8988T (cell line): Measurements from ENCODE around the gene SNX32.
A peak's percentile ranks its signal among the peaks of the same experiment; 100 is the strongest.
"Not testable (repeated sequence)": the region's sequence is repeated elsewhere in the genome, so short reads cannot be mapped to it uniquely, and the experiment has no call there.

Experiments
- DNase-seq: peaks from one replicate; pipeline ENCODE4 v3.0.0; 2011

SNX32 gene

DNA sequence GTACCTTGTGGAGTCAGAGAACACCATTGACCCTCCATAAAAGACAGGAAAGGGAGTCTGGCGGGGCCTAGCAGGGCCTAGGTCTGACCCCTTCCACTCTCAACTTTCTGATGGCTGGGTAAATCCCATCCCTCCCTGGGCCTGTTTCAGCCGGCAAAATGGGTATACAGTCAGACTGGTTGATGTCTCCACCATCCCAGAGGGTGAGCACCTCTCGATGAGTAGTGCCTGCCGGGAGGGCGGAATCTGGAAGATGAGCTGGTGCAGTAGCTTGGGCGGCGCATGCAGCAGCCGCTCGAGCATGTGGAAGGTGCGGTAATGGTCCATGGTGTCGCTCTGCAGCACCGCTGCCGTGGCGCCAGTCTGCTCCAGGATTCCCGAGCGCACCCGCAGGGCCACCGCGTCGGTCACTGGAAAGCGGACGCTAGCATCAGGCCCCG lies 54.0 kb downstream of the SNX32 start:
- no peak for DNase-seq

DNA sequence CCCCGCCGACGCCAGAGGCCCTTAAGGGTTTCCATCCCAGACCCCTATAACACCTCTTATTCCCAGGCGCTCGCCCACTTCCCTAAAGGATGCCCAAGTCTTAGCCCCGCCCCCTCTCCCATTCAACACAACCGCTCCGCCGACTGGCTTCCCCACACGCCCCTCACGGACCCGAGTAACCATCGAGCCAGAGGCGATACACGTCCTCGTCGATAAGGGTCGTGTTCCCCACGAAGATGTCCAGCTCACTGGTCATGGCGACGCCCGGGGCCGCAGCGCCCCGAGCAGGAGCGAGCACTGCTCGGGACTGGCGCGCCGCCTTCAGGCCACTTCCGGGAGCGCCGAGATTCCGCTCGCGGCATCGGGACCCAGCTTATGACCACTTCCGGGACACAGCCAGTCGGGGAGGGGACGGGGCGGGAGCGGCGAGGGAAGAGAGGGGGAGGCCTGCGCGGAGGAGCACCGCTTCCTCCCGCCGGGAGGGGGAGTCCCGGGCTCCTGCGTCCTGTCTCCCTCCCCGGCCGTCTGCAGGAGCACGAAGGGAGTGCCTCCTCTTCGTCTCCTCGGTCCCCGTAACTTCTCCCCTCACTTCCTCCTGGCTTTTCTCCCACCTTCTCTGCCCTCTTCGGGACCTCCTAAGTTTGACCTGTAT lies 54.5 kb downstream of the SNX32 start, which contains the start of gene FIBP:
TSS of gene FIBP (minus strand) at position 309 of the 652 bp plus-strand sequence. CDS start at position 256, 53 bp downstream.
- peak; percentile 99 for DNase-seq

DNA sequence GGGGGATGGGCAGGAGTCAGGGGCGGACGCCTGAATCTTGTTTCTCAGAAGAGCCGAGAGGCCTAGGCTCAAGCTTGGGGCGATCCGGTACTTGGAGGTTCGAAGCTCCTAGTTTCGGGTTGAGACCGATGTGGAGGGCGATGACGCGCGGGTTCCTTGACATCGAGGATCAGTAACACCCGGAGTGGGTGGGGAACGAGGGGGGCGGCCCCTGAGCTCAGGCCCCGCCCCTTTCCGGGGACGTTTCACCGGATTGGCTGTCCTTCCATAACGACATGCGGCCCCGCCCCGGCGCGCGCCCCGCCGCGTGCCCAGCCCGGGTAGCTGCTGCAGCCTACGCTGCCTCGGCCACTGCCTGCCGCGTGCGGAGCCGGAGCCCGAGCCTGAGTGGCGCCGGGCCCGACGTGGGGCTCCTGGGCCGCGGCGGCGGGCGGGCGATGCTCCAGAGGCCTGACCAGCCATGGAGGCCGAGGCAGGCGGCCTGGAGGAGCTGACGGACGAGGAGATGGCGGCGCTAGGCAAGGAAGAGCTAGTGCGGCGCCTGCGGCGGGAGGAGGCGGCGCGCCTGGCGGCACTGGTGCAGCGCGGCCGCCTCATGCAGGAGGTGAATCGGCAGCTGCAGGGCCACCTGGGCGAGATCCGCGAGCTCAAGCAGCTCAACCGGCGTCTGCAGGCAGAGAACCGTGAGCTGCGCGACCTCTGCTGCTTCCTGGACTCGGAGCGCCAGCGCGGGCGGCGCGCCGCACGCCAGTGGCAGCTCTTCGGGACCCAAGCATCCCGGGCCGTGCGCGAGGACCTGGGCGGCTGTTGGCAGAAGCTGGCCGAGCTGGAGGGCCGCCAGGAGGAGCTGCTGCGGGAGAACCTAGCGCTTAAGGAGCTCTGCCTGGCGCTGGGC lies 56.8 kb downstream of the SNX32 start, which contains the start of gene CCDC85B:
TSS of gene CCDC85B (plus strand) at position 350 of the 895 bp plus-strand sequence. CDS start at position 461, 111 bp downstream.
- DNase-seq: peak; percentile 88

DNA sequence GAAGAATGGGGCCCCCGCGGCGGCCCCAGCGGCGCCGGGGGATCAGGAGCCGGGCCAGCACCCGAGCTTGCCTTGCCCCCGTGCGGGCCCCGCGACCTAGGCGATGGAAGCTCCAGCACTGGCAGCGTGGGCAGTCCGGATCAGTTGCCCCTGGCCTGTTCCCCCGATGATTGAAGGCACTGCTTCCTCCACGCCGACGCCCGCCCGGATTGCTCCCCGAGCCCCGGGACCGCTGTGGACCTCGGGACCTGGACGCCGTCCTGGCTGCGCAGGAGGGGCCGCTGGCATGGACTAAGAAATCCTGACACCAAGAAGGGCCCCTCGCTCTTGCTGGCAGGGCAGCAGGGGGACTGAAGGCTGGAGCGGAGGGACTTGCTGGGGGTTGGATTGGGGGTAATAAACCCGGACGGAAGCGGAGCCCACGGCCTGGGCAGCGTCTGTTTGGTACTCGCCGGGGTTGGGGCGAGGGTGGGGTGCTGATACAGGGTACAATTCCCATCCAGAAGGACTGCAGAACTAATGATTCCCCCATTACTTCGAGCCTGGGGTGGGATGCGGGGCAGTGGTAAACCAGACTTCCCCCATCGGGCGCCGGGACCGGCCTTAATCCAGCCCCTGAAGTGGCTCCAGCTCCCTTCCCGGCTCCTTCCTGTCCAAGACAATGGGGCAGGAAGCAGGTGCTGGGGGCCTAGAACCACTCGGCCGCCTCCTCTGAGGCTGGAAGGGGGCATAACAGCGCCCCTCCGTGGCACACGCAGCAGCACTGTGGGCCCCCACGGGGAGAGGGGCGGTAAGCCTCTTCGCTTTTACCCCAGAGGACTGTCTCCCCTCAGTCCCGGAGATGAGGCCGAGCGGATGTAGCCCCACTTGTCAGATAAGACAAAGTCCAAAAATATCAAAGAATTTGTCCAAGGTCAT lies 57.7 kb downstream of the SNX32 start:
- peak; percentile 79 for DNase-seq

DNA sequence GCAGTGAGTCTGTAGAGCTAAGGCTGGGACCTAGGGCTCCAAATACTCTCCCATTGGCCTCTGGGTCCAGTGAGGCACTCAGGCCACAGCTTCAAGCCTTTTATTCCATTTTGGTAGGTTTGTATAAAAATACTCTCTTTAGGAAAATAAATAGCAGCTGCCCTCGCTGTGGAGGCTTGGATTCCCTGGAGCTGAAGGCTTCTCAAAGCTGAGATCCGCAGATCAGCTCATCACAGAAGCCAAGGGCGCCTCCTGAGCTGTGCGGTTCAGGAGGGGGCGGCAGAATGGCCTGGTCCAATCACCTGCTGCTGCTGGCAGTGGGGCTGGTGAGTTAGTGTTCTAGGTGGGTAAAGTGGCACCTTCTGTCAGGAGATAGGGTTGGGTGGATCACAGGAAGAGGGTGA lies 58.4 kb downstream of the SNX32 start:
- not testable (repeated sequence) for DNase-seq

DNA sequence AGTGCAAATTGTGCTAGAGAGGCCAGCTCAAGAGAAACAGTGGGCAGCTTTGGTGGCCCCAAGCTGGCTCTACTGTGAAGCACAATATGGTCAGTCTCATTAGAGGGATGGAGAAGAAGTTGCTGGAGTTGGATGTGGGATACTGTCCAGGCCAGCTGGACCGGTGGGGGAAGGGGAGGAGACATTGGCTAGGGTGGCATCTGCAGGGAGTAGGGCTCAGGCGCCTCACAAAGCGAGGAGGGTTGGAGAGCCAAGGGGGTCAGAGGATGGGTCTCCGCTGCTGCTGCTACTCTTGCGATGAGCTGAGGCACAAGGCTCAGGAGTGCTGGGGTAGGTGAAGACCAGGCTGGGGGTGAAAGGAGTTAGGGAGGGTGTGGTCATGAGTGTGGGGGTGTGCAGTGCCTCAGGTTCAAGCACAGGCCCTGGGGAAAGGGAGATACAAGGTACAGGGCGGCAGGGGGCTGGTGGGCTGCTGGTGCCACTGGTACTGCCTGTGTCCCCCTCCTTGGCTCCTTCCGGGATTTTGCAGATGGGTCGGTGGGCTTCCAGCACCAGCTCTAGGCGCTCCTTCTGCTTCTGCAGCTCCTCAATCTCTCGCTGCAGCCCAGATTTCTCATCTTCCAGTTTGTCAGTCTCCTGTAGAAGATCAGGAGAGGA lies 59.0 kb downstream of the SNX32 start:
- DNase-seq: no peak

DNA sequence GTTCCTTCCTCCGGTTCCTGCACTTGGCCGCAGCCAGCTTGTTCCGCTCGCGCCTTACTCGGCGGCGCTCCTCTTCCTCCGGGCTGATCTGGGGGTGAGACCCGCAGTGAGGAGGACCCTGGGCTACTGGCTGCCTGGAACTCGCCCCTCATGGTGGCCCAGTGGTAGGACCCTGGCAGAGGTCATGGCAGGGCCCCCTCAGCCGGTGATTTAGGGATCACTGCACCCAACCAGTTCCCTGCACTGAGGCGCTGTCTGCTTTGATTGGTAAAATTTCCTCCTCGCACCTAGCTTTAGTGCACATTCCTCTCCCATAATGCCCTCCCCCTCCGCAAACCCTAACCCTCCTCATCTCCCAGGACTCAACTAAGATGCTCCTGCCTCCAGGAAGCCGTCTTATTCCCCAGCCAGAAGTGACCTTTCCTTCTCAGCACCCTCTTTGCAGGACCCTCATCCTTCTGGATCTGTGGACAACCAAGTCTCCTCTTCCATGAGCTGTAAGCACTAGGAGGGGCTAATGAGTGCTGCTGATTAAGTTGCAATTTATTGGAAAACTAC lies 60.4 kb downstream of the SNX32 start:
- DNase-seq: no peak

DNA sequence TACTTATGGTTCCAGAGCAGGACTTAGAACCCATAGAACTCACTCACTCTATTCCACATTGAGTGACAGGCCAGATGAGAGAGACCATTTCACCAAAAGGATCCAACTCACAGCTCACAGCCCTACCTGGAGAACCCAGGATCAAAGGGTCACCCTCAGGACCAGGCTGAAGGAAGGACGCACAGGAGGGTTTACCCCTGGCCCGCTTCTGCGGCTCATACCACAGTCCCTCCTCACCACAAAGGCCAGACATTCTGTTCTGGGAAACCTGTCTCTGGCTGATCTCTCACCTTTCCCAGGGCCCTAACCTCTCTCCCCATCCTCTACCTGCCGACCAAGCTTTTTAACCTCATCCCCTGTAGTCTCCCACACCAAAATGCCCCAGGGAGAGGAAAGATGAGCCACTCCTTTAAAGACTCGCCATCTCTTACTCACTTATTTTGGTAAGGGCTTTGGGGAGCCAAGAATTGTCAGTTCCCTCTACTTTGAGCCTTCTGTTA lies 61.8 kb downstream of the SNX32 start:
- no peak for DNase-seq

DNA sequence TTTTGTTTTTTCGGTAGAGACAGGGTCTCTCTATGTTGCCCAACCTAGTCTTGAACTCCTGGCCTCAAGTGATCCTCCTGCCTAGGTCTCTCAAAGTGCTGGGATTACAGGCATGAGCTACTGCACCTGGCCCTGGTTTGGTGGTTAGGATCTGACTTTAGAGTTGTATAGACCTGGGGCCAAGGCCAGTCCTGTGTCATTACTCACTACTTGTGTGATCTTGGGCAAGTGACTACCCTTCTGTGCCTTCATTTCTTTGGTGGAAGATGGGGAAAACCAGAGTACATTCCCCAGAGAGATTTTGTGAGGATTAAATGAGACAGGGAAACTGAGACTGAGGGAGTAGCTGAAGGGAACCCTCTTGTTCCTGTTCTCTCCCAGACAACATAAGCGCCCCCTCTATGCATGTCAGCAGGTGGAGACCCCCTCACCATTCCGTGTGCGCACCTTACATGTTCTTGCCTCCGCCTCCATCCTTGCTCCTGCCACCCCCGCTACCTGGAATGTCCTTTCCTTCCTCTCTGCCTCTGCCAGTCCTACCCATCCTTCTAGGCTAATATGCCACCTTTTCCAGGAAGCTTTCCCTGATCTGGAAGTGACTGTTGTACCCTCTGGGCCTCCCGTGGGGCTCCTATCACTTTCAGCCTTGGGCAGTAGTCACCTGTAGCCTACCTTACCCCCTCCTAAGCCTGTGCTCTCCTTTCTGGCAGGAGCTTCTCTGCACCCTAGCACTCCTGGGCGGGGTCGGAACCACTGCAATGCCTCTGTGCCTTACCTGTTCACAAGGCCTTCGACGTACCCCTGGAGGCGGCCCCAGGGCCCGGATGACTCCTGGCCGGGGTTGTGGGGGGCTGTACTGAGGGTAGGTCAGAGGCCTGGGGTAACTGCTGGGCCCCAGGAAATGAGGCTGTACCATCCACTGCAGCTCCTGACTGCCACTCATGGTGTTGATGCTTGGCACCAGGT lies 62.6 kb downstream of the SNX32 start:
- DNase-seq: no peak

DNA sequence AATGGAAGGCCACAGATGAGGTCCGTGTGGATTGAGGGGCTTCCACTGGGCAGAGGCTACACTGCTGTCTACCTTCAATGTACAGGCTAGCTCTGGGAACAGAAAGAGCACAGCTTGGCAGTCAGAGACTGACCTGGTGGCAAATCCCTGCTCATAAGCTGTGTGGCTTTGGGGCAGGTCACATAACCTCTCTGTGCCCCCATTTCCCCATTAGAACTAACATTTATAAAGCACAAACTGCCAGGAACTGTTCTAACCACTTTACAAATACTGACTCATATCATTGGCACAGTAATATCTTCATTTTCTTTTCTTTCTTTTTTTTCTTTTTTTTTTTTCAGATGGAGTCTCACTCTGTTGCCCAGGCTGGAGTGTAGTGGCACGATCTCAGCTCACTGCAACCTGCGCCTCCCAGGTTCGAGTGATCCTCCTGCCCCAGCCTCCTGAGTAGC lies 63.3 kb downstream of the SNX32 start:
- DNase-seq: no peak

DNA sequence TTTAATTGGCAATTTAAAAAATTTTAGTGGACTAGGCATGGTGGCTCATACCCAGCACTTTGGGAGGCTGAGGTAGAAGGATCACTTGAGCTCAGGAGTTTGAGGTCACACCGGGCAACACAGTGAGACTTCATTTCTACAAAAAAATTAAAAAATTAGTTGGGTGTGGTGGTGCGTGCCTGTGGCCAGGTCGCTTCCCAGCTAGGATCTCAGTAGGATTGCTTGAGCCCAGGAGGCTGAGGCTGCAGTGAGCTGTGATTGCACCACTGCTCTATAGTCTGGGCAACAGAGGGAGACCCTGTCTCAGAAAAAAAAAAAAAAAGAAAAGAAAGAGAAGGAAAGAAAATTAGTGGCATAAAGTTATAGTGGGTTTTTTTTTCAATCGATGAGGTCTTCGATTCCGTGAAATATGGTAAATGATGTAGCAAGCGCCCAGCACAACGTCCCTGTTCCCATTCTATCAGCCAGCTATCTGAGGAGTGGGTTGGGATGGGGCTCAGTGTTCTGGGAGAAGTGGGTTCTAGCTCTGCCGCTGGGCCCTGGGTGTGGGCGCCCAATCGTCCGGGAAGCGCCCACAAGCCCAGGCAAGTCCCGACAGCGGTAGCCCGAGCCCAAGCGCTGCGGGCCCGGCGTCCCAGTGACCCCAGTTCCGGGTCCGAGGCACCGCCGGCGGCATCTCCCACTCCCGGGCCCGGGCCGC lies 65.0 kb downstream of the SNX32 start:
- no peak for DNase-seq

DNA sequence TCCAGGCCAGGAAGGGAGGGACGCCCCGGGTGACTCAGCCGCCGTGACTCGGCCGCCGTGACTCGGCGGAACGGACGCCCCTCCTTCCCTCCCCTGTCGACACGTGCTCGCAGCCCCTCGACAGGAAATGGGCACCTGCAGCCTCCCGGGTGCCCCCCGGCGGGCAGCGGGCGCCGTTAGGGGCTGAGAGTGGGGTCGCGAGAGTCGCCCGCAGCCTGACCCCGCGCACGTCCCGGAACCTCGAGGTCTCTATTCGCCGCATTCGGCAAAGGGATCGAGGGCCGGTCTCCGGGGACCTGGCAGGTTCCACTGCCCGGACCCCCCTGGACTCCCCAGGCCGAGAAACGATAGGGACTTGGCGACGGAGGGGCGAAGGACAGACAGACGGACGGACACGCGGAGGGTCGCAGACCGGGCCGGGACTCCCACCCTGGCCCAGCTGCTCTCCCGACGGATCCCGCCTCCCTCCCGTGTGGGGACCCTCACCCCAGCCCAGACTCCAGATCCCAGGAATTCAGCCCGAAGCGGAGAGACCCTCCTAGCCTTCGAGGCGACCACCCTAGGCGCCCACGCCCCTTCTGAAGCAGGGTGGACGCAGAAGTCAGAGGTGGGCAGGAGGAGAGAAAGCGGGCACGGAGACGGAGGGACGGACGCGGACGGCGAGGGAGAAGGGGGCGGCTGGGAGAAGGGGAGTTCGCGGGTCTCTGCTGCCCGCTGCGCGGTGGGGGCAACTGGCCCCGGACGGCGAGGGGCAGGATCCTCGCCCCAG lies 65.8 kb downstream of the SNX32 start:
- DNase-seq: peak; percentile 90

DNA sequence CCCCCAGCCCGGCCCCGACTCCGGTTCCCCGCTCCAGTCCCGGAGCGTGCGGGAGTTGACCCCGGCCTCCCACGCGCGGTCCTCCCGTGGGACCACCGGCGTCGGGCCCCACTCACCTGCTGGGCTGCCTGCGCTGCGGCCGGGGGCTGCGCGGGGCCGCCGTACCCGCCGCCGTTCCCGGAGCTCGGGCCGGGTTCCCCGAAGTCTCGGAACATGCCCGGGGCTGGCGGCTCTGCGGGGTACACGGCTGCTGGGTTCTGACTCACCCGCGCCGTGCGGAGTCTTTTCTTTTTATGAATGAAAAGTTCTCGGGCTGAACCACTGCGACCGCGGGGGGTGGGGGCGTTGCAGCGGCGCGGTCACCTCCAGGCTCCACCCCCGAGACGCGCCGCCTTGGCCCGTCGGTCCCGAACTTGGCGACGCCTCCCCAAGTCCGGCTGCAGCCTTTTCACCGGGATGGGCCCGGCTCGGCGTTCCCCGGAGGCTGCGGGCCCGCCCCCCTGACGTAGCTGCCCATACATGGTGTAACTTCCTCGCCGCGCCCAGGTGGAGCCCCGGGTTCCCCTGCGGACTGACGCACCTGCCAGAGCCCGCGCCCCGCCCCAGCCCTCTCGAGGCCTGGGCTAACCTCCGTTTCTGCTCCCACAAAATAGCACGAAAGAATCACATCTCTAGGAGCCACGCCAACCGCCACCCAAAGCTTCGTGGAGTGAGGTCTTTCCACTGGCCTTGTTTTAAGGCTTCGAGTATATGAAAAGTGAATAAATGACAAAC lies 66.5 kb downstream of the SNX32 start, which contains the start of gene FOSL1:
TSS of gene FOSL1 (minus strand) at position 264 of the 774 bp plus-strand sequence. CDS start at position 215, 49 bp downstream.
- DNase-seq: peak; percentile 93

DNA sequence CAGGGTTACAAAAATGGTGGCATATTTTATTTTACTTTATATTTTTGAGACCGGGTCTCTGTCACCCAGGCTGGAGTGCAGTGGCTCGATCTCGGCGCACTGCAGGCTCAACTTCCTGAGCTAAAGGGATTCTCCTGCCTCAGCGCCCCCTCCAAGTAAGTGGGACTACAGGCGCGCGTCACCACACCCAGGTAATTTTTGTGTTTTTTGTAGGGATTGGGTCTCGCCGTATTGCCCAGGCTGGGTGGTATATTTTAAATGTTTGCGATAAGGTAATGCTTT lies 67.1 kb downstream of the SNX32 start:
- no peak for DNase-seq

DNA sequence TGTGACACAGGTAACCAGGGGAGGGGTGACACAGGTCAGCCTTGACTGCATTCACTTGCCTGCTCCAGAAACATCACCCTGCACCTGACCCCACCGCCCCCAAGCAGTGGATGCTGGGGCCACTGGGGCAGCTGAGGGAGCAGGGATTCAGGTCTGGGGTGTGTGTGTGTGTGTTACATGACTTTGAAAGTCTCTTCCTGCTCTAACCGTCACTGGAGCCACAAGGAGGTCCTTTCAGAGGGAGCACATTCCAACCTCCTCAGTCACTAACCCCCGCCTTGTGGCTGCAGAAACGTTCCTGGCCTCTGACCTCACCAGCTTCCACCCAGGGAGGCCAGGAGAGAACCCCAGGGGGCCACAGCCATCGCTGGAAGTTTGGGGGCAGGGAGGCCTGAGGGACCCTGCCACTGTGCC lies 69.3 kb downstream of the SNX32 start:
- no peak for DNase-seq
